Measurements from ENCODE around the gene ILKAP. TPM values are rescaled to one million over a fixed set of nuclear protein-coding genes. Genes with fewer than 3 reads are reported as not detected.

Gene ILKAP, protein sequence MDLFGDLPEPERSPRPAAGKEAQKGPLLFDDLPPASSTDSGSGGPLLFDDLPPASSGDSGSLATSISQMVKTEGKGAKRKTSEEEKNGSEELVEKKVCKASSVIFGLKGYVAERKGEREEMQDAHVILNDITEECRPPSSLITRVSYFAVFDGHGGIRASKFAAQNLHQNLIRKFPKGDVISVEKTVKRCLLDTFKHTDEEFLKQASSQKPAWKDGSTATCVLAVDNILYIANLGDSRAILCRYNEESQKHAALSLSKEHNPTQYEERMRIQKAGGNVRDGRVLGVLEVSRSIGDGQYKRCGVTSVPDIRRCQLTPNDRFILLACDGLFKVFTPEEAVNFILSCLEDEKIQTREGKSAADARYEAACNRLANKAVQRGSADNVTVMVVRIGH
- total RNA-seq = 42.4 TPM

DNA sequence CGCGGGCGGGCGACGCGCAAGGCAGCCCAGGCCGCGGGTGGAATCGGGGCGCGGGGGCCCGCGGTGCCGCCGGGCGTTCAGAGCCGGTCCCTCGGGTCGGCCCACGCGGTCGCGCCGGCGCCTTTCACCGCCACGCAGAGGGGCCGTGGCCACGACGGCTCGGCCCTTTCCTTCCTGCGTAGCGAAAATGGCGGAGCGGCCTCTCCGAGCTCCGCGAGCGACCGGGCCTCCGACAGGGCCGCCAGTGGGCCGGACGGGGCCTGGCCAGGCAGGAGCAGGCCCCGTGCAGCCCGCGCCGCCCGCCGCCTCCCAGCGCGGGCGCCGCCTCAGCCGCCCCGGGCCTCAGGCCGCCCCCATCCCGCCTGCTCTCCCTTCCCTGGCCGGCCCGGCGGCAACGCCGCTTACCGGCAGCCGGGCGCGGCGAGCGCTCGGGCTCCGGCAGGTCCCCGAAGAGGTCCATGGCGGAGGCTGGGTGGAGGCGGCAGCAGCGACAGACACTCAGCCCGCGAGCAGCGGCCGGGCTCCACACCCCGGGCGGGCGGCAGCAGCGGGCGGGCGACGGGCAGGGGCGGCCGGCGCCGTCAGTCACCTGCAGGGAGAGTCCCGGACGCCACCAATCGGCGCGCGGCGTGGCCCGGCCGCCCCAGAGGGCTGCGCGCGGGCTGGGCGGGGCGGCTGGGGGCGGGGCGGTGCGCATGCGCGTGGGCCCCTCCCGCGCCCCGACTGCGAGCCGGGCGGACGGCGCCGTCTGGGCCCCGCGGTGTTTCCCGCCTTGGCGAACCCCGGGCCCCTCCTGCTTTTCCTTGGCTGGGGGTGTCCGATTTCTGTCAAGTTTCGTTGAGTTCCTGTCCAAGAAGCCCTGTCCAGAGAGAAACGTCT, at the start of gene ILKAP:
Gene ILKAP, minus strand, starts transcription at position 602 of the 879 bp plus-strand sequence. Its CDS starts 142 bp downstream, at position 460.

DNA sequence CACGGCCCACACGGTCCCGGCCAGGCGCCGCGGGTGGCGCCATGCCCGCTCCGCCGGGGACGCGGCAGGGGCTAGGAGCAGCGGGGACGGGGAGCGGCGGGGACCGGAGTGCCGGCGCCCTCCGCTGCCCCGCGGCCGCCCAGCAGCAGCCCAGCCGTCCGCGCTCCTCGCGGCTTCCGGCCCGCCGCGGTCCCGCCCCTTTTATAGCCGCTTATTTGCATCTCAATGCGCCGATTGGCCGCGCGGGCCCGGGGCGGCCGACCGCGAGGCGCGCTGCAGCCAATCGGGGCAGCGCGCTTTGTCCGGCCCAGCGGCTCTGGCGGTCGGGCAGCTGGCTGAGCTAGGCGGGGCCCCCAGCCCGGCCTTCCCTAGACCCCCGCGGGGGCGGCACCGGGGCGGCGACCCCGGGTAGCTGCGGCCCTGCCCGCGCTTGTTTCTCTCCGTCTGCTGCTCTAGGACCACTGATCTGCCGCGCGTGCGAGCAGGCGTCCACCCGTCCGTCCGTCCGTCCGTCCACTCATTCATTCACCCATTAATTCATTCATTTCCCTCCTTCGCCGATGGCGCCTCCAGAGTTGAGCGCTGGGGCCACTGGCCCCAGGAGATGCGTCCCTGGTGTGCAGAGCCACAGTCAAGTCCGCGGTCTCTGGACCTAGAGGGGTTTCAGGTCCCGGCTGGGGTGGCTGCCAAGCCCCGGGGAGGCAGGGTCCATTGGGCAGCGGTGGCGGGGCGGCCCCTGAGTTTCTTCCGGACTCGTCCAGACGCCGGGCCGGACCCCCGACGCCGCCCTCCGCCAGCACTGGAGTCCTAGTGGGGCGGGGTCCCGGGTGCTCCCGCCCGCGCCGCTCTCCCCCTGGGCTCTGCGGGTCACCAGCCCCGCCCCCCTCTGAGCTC, 36.6 kb upstream of the ILKAP start, which contains the start of gene HES6:
Gene HES6, minus strand, starts transcription at position 176 of the 894 bp plus-strand sequence. Its CDS starts 133 bp downstream, at position 43.

DNA sequence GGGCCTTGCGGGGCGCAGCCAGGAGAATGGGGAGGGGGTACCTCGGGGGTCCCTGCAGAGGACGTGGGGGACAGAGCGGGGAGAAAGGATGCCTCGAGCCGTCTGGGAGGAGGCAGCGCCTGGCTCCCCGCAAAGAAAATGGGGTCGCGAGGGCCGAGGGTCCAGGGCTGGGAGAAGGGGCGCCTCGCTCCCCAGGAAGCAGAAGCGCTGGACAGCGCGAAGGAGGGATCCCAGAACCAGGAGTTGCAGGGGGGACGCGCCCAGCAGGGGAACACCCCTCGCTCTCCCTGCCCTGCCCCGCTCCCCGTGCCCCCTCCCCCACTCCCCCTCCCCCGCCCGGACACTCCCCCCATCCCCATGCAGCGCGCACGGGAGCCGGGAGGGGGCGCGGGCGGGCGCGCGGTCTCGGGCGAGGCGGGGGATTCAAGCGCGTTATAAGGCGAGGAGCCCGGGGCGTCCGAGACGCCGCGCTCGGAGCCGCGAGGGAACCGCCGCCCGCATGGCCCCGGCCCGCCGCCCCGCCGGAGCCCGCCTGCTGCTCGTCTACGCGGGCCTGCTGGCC, 44.9 kb downstream of the ILKAP start, which contains the start of gene ERFE:
Gene ERFE, plus strand, starts transcription at position 462 of the 562 bp plus-strand sequence. Its CDS starts 38 bp downstream, at position 500.

DNA sequence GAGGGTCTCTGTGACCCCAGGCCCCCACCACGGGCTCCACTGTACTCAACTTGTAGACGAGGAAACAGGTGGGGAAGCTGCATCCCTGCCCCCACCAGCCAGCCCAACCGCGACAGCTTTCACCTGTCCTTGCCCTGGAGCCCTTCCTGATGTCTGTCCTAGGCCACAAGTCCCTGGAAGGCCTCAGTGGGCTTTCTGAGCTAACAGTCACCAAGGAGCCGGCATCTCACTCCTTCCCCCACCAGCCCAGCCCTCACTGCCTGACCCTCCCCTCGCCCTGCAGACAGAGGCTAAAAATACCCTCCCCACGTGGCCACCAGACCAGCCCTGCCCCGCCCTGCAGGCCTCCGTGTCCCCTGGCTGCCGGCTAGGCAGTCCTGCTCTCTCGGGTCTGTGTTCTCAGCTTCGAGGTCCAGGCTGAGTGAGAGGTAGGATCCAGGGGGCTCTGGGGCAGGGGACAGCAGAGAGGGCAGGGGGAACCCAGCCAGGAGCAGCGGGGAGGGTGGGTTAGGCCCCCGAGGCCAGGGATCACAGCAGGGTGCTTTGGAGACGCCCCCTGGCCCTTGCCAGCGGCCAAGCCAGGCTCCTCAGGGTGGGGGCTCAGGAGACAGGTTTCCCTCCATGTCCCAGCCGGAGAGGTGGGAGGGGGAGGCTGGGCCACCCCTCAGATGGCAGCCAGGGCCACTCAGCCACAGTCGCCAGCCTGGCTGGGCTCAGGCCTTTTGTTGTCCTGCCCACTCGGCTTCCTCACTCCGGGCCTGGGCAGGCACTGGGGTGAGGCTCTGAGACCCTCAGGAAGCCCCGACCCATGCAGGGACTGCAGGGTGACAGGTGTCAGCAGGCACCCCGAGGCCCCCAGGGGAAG, 64.9 kb downstream of the ILKAP start, which contains the start of gene KLHL30:
Gene KLHL30, plus strand, starts transcription at position 338 of the 865 bp plus-strand sequence. CDS start 2,087 bp downstream, outside the sequence.

Other genes with a start within 250 kb of the ILKAP start
- gene UBE2F, start 236.7 kb downstream of the ILKAP start, total RNA-seq = 43.8 TPM
- gene SCLY, start 142.7 kb downstream of the ILKAP start, total RNA-seq = 20.1 TPM
- 3.8 TPM for gene ESPNL, start 103.4 kb downstream of the ILKAP start, total RNA-seq
- gene KLHL30, start 65.0 kb downstream of the ILKAP start, total RNA-seq = 8.3 TPM
- gene ERFE, start 44.7 kb downstream of the ILKAP start, total RNA-seq = 5.1 TPM
- gene HES6, start 36.3 kb upstream of the ILKAP start, total RNA-seq = 6.5 TPM
- gene PER2, start 84.9 kb upstream of the ILKAP start, total RNA-seq = 13.2 TPM
- 18.3 TPM for gene TRAF3IP1, start 116.8 kb upstream of the ILKAP start, total RNA-seq
- 43.3 TPM for gene ASB1, start 223.2 kb upstream of the ILKAP start, total RNA-seq

All from metanephros (tissue), 1 donor.